DMS79 (cell line): ENCODE measurements around the gene LRRC55.
"Not testable (repeated sequence)": the region's sequence is repeated elsewhere in the genome, so short reads cannot be mapped to it uniquely, and the experiment has no call there.

Experiments
- DNase-seq: peaks from one replicate; lab custom pipeline; 2025; lab: John Stamatoyannopoulos, UW

The LRRC55 gene

DNA sequence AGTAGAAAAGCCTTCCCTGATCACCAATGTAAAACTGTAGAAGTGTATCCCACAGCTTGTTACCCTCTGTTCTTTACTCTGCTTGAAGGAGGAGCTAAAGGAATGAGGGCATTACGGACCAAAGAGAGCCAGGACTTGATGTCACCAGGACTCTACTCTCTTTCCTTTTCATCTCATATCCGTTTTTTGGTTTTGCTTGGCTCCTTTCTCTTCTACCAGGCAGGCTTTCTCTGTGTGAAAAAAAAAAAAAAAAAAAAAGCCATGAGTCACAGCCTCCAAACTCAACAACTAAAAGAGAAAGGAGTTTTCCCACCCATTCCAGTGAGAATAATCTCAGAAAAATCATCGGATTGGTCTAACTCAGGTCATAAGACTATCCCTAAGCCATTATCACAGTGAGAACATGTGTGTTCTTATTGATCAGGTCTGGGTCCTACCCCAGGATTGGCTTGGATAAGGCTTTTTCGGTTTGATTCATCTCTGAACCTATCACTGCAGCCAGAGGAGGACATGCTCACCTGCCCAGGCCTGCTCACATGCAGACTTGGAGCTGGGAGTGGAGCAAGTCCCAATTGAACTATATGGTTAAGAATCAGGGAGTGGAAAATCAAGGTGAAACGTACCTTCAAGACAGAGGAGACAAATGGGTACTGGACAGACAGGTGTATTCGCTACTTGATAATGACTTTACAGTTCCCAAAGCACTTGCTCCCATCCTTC lies 19.4 kb upstream of the LRRC55 start:
- no peak for DNase-seq

DNA sequence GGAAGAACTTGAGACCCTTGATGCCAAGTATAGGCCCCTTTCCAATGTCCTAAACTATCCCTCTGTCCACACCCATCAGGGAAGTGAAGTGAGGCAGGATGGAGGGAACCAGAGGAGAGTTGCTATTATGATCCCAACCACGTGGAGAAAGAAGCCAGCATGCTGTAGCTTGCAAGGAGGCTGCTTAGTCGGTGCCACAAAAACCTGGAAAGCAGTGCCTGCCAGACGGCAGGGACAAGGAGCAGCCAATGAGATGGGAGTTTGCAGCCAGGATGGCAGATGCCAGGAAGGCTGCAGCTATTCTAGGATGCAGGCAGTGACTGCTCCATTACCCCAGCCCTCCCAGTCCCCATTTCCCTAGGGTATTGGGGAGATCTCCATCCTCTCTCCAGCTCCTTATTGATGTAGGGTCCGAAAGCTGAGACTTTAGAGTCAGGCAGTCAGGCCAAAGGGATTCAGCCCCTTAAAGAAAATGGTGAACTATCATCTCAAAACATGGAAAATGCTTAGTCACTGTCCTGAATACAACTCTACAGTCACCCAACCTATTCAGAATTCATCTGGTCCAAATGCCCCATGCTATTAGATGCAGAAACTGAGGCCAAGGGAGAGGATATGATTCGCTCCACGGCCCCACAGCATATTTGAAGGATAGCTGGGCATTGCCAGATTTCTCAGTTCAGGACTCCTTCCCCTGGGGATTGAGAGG lies 18.4 kb upstream of the LRRC55 start:
- no peak for DNase-seq

DNA sequence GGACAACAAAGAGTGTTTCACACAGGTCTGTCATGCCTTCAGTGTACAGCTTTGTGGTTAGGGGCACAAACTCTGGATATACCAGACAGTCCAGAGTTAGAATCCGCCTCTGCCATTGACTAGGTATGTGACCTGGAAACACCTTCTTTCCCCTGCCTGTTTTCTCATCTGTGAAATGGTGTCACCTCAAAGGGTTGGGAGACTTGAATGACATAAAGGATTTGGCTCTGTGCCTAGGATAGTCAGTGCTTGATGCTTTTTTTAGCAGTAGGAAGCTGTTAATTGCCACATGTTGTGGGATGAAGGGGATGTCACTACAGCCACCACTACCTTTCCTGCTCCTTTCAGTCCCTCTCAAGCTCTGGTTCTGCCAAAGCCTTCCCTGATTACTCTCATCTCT lies 17.4 kb upstream of the LRRC55 start:
- DNase-seq = no peak

DNA sequence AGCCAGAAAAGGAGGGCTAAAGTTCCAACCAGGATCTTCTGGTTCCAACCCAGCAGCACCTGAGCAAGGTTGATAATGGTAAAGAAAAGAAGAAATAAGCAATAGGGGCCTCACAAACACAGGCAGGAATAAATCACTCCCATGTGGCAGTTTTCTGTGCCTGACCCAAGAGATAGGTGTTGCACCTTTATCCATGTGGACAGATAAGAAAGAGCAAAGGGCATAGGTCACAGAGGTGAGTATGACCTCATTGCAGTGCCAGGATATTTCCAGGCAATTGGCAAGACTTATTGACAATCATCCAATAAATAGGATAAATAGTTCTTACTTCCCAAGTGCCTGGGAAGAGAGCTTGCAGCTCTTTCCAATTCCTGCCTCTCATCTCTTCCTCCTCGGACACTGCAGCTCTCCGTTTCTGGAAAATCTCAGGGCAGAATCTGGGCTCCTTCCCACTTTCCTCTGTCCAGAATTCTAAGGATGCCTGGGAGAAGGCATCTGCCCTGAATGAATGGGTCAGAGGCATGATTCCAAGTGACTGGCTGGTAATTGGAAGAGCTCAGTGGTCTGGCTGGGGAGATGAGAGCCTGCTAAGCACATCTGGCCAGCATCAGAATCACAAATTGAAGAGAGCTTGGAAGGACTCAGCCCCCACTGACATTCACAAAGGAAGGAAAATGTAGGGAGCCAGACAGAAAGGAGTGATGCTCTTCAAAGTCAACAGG lies 14.5 kb upstream of the LRRC55 start:
- no peak for DNase-seq

GRCh38 chr11:57169732-57170313 lies 11.9 kb upstream of the LRRC55 start:
- not testable (repeated sequence) for DNase-seq

DNA sequence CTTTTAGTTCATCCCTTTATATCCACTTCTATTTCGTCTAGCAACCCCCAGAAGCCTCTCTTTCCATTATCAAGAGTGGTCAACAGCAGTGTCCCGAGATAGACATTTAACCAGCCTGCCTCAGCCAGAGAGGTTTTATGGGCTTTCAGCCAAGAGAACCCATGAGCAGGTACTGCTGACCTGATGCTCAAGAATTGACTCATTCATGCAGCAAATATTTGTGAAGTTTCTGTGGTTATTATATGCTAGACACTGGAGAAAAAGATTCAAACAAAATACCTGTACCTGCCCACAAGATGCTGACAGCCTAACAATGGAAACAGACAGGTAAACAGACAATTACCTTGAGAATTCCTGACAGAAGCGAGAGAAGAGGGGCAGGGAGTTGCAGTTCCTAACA lies 9.7 kb upstream of the LRRC55 start:
- no peak for DNase-seq

DNA sequence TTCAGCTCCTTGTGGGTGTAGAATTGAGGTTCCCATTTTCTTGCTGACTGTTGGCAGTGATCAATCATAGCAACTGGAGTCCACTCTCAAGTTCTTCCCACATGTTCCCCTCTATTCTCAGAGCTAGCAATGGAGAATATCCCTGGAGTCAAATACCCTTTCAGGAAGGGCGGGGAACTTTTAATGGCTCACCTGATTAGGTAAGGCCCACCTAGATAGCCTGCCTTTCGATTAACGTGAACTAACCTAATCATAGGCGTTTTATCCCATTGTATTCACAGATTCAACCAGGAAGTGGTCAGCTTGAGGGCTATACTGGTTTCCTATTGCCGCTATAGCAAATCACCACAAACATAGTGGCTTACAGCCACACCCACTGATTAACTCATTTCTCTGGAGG lies 7.1 kb upstream of the LRRC55 start:
- DNase-seq = no peak

GRCh38 chr11:57175478-57175877 lies 6.3 kb upstream of the LRRC55 start:
- no peak for DNase-seq

GRCh38 chr11:57178334-57178733 lies 3.4 kb upstream of the LRRC55 start:
- DNase-seq = no peak

DNA sequence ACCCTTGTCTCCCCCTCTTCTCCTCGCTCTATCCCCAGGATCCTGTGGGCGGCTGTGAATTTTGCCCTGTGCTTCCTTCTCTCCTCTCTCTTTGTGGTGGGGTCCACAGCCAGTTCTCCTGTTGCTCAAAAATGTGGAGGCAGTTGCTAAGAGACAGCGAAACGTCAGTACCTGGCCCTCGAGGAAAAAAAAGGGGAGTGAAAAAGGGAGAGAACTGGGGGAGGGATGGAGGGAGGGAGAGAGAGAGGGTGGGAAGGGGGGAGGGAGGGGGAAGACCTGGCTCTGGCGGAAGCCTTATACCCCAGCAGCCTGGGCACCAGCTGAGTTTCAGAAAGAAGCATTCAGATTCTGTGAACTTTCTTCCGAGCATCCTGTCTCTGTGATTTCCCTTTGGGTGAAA lies 2.1 kb upstream of the LRRC55 start:
- DNase-seq = no peak

GRCh38 chr11:57180081-57180561 lies 1.6 kb upstream of the LRRC55 start:
- DNase-seq = no peak

GRCh38 chr11:57180964-57181363 lies 789 bp upstream of the LRRC55 start:
- DNase-seq = no peak

- DNase-seq = no peak
These were observed 1.1 kb downstream of the LRRC55 start for GRCh38 chr11:57182896-57183295.

DNA sequence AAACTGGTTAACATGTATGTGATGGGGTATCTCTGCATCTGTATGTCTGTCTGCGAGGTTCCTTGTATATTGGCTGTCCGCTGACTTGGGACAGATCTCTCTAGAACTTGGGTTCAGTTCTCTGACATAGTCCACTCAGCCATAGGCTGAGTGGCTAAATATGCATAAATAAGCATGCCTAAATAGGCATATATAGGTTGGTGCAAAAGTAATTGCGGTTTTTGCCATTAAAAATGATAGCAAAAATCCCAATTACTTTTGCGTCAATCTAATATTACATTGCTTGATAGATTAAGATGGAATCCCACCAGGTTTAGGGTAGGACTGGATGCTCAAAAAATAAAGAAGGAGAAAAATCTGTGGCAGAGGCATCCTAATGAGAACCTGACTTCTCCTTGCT lies 8.8 kb downstream of the LRRC55 start:
- no peak for DNase-seq

DNA sequence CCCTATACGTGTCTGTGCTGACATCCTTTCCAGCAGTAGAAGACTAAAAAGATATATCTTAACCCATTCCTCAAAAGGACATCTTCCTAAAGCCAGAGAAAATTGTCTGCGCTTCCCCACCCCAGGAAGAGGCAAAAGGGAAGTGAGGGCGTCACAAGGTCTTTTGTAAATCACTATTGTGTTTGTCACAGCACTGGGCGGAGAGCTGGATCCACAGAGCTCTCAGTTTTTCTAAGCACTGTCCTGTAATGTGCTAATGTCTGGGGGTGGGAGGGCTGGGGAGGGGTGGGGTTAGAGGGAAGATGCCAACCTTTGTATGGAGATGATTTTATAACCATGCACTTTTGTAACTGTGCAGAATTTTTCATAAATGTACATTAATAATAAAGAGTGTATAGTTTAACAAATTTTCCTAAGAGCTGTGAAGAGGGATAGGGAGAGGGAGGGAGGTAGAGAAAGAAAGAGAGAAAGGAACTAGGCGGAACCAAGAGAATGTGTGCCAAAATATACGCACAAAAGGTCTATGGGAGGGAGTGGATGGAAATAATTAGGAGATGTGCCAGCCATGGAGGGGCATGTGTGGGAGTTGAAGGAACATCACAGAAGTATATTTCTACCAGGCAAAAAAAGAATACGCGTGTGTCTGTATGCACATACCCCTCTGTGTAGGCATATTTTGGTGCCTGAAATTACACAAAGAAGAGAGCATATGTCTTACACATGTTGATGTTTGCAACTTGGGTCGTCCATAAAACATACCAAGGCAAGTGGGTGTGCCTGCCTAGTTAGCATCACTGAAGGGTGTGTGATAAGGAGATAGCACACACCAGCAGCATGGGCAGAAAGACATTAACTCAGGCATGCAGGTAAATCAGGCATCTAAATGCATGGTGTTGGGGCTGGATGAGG lies 9.8 kb downstream of the LRRC55 start:
- no peak for DNase-seq

DNA sequence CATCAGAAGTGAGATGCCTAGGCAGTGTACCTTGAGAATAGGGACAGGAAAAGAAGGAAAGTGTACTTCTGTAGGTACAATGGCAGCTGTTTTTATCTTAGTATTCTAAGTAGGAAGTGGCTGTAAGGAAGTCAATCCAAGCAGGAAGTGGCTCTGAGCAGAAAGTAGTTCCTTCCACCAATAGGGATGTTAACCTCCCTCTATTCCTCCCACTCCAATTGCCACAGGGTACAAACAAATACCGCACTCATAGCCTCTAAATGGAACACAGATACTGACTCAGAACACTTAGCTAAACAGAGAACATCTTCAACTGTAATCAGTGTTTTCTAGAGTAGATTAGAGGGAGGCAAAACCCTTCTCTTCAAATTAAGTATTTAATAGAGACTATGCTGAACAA lies 10.6 kb downstream of the LRRC55 start:
- no peak for DNase-seq

DNA sequence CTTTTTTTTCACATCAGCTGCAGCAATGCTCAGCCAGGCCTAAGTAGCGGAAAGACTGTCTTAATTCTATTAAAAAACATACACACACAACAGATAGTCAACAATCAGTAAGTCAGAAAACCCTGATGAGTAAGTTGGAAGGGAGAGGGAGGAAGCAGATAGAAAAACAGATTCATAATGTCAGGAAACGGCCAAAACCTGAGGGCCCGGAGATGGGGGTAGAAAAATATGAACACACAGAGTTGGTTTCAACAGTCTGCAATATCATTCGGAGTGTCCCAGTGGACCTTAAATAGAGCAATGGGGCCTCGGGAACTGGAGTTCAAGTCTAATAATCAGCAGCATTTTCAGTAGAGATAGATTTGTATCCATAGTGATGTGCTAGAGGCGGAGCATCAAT lies 14.8 kb downstream of the LRRC55 start:
- no peak for DNase-seq

GRCh38 chr11:57197762-57198161 lies 16.0 kb downstream of the LRRC55 start:
- DNase-seq = no peak

DNA sequence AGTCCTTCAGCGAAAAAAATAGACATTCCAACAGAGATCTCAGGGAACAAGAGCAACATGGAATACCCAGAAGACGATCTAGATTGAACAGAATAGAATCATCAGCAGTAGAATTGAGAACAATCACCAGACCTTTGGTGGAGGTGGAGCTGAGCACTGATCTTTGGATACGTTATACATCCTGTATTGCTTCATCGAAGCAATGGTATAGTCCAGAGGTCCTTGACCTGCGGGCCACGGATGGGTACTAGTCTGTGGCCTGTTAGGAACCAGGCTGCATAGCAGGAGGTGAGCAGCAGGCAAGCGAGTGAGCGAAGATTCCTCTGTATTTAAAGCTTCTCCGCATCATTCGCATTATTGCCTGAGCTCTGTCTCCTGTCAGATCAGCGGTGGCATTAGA lies 17.6 kb downstream of the LRRC55 start:
- DNase-seq = no peak

DNA sequence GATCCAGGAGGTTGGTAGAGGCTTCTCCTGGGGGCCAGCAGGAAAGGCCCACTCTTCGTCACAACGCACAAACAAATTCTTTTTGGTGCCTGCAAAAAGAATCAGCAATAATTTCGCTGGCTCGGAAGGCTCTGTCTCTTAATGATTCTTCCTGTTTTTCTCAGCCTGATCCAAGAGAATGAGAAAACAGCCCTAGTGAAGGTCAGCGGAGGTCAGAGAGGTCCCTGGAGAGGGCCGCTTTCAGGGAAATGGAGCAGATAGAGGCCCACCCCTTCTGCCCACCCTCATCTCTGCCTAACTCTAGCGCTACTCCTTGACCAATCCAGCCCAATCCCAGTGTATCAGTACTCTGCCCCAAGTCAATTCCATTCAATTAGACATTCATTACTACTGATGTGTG lies 19.2 kb downstream of the LRRC55 start:
- DNase-seq = no peak

DNA sequence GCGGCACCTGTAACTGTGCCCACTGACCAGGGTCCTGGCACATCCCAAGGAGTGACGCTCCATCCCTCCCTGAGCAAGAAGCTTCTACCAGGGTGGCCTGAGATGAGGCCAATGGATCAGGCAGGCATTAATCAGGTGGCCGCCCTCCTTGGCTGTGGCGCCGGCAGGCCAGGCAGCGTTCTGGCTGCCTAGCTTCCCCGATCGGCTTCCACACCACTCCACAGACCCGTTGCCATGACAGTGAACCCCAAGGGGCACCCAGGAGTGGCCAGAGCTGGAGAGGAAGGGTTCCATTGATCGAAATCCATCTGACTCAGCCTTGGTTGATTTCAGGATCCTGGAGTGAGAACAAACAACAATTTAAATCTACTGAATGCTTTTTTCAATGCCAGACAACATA lies 20.5 kb downstream of the LRRC55 start:
- no peak for DNase-seq

GRCh38 chr11:57203359-57203758 lies 21.6 kb downstream of the LRRC55 start:
- DNase-seq = no peak
